HG02970 (cell line): ENCODE measurements around the gene SARNP.

Experiments used
- ATAC-seq: cut with Tn5 transposase; IDR thresholded peaks from one replicate; pipeline ENCODE4 v1.9.1; 2021; ENCODE audit warnings: mild to moderate bottlenecking, moderate library complexity, moderate number of reproducible peaks; ENCODE audit not compliant: unreplicated experiment, low FRiP score

SARNP gene

DNA sequence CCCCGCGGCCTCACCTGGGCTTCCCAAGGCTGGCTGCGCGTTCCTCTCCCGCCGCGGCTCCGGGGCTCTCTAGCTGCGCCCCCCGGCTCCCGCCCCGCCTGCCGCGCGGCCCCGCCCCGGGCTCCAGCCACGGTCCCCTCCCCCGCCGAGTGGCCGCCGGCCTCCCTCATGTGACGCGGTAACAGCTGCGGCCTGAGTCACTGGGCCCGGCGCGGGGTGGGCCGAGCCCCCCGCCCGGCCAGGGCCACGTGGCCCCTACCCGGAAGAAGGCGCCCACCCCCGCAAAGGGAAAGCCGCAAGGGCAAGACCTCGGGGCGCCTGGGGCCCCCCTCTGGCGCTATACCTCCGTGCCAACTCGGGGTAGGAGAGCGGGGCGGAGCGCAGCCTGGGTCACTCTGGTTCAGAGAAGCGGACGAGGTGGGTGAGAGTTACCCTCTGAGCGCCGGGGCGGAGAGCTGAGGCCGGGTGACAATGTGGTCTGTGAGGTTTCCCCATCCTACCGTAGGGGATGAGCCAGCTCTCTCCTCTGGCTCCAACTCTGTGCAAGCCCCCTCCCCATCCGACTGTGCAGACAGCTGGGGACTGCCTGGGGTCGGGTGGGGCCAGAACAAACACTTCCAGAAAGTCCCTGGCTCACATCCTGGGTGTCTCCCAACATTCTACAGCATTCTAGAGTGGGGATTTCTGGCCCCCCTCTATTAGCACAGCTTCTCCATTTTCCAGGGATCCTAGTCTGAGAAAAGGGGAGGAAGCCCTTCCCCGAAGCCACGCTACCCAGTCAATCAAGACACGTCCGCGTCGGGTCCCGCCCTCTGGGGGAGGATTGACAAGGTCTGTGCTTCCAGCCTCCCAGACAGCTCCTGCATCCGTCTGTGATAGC is 88.3 kb downstream of the SARNP start, which contains the start of gene CD63:
Gene CD63, minus strand, starts transcription at position 71 of the 880 bp plus-strand sequence. CDS start 668 bp downstream, outside the sequence.
- peak; percentile 72 for ATAC-seq

DNA sequence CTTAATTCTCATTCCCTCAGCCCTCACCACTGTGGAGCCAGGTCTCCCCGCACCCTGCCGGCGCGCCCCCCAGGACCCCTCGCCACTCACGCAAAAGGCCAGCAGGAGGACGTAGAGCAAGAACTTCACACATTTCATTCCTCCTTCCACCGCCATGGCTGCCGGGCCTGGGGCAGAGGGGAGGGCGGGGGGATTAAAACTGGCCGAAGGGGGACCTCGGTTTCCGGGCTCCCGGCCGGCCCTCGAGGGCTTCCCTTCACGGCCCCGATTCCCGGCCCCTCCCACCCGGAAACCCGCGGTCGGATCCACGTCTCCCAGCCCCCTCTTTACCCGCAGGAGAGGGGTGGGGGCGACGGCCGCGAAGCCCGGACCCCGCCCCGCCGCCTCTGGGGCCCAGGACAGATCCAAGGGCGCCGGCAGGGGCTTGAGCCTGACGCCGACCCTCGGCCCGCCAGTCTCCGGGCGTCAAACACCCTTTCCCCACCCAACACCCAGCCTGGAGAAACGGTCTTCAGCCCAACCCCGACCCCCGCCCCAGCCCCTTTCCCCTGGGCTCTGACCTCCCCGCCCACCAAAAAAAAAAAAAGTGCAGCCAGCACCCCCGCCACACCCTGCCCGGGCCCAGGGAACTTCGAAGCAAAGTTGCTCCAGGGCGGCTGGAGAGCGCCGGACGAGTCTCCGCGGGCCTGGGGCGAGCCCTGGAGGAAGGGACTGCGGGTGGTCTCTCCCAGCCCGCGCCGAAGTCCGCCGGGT is 89.2 kb downstream of the SARNP start:
- ATAC-seq: no peak

DNA sequence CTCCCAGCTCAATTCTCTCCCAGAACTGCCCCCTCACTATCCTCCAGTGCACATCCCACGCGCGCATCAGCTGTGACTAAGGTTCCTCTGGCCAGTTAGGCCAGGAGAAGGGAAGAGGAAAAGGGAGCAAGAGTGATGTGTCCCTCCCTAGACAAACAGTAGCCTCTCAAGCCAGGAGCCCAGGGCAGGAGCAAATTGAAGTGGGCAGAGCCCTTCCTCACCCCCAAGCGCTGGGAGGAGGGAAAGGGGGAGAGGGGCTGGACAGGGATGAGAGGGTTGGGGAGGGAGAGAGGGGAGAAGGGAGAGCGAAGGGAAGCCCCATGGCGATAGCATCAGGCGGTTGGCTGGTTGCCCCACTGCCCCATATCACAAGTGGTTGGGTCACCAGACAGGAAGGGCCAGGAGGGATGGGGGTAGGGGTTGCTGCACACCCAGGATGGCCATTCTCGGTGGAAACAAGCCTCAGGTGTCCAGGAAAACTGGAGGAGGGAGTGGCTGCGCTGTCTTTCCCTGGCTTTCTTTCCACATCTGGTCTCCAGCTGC is 89.8 kb downstream of the SARNP start:
- ATAC-seq: no peak

DNA sequence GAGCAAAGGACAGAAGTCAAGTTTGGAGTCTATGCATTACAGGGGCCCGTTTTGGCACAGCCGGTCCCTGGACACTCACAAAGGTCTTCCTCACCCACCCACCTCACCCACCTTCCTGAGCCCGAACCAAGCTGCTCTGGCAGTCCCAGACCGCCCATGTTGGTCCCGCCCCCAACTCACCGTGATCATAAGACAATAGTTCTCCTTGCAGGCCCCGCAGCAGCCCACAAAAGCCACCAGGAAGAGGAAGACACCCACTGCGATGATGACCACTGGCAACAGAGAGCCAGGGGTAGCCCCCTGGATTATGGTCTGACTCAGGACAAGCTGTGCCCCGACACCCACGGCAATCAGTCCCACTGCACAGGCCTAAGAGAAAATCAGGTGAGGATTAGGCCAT is 90.6 kb downstream of the SARNP start:
- no peak for ATAC-seq

DNA sequence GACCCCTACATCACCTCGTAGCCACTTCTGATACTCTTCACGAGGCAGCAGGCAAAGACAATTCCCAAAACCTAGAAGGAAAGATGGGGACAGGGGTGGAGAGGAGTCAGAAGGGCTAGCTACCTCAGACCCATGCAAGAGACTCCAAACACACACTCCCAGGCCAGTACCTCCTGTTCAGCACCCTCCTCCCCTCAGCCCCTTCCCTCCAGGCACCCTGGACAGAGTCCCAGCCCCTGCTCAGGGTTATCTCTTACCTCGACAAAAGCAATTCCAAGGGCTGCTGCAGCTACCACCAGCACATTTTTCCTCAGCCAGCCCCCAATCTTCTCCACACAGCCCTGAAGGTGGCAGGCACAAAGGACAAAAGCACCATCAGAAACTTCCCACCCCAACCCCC is 92.0 kb downstream of the SARNP start:
- no peak for ATAC-seq

DNA sequence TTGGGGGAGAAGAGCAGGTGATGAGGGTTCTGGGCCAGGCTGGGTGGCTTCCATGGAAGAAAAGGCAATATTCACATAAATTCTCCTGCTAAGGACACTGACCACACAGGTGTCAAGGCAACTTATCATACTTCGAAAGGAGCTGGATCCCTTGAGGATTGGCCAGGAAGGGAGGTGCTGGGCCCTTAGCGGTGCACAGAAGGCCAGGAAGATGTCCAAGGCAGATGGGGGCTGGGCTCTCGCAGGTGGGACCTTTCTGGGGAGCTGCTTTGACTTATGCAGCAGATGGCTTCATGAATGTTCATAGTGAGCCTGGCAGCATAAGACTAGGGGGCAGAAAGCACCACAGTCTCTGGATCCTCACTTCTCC is 92.6 kb downstream of the SARNP start:
- no peak for ATAC-seq

DNA sequence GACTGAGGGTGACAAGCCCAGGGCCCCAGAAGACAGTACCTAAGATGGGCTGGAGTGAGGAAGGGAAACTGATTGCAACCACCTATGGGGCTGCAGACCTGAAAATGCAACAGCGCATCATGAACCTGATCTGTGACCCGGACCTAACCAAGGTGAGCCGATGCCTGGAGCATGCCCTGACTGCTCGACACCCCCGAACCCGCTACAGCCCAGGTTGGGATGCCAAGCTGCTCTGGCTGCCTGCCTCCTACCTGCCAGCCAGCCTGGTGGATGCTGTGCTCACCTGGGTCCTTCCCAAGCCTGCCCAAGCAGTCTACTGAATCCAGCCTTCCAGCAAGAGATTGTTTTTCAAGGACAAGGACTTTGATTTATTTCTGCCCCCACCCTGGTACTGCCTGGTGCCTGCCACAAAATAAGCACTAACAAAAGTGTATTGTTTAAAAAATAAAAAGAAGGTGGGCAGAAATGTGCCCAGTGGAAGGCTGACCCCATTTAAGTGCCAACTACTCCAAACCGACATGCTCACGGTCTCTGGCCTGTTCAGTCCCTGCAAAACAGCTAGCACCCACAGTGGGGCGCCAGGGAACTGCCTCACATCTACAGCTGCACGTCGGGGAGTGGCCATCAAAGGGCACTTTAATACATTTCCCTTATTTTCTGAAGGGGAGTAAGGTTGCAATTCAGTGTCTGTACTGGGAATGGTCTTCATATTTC is 93.1 kb downstream of the SARNP start:
- ATAC-seq: no peak

DNA sequence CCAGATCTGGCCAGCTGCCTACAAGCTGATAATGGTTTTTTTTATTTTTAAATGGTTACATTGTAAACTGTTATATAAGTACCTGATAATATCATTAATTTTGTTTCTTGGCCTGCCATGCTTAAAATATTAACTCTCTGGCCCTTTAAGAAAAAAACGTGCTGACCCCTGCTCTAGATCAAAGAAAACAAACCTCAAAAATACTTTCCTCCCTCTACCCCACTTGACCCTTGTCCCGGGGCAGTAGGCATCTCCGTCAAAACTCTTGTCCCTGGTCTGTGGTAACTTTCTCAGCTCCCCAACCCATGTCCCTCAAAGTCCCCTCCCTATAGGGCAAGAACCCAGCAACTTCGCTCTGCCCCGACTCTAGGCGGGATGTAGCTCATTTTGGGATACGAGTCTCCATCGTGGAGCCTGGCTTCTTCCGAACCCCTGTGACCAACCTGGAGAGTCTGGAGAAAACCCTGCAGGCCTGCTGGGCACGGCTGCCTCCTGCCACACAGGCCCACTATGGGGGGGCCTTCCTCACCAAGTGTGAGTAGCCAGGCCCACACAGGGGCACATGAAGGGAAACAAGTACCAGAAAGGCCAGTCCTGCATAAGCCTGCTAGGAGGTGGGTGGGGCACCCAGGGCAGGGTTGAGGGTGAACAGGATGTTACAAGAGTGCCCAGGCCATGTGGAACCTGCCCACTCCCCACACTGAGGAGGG is 93.9 kb downstream of the SARNP start:
- no peak for ATAC-seq

DNA sequence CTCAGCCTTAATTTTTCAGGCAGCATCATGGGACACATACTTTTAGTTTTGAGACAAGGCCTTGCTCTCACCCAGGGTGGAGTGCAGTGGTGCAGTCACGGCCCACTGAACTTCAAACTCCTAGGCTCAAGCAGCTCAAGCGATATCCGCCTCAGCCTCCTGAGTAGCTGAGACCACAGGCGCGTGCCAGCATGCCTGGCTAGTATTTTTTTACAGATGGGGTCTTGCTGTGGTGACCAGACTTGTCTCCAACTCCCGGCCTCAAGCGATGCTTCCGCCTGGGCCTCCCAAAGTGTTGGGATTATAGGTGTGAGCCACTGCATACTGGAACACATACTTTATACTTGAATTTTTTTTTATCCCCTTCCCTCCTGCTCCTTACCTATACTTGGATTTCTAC is 94.6 kb downstream of the SARNP start:
- no peak for ATAC-seq

DNA sequence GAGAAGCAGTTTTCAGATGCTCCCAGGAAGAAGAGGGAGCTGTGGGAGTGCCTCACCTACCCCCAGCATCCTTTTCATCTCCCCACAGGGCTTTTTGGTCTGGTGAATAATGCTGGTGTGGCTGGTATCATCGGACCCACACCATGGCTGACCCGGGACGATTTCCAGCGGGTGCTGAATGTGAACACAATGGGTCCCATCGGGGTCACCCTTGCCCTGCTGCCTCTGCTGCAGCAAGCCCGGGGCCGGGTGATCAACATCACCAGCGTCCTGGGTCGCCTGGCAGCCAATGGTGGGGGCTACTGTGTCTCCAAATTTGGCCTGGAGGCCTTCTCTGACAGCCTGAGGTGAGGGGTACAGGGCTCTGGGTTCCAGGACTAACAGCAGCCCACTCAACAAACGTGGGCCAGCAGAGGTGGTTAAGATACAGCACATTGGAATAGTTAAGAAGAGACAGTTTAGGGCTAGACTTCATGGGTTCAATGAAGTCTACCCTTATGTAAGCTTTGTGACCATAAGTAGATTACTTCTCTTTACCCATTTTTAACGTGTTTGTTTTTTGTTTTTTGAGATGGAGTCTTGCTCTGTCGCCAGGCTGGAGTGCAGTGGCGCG is 95.8 kb downstream of the SARNP start:
- no peak for ATAC-seq

DNA sequence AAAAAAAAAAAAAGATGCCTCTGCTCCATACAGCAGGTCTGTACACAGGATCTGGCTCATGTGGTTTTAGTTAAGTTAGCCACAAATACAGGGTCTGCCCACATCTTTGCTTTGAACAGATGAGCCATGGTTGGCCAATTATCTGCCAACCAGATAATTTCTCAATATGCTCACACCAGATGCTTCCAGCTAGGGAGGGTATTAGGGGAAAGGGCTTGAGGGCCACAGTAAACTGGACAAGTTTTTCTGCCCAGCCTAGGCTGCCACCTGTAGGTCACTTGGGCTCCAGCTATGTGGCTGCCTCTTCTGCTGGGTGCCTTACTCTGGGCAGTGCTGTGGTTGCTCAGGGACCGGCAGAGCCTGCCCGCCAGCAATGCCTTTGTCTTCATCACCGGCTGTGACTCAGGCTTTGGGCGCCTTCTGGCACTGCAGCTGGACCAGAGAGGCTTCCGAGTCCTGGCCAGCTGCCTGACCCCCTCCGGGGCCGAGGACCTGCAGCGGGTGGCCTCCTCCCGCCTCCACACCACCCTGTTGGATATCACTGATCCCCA is 96.6 kb downstream of the SARNP start:
- no peak for ATAC-seq

DNA sequence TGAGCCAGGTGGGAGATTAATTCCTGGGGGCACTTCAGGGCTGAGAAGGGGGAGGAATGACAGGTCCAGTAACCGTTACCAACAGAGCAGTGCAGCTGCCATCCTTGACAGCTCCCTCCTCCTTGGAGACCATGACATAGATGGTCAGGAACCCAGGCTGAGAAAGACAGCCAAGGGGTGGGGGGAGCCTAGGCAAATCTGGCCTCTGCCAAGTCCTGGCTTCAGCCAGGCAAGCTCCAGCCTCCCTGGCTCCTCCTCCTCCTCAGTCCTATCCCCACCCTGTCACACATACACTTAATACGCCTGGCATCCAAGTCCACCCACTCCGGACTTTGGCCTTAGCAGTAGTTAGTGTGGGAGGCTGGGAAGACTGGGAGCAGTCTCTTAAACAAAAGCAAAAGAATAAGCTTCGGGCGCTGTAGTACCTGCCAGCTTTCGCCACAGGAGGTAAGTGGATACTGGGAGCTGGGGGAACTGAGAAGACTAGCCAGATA is 97.4 kb downstream of the SARNP start, which contains the start of gene RDH5:
Gene RDH5, plus strand, starts transcription at position 323 of the 494 bp plus-strand sequence. CDS start 792 bp downstream, outside the sequence.
- no peak for ATAC-seq

DNA sequence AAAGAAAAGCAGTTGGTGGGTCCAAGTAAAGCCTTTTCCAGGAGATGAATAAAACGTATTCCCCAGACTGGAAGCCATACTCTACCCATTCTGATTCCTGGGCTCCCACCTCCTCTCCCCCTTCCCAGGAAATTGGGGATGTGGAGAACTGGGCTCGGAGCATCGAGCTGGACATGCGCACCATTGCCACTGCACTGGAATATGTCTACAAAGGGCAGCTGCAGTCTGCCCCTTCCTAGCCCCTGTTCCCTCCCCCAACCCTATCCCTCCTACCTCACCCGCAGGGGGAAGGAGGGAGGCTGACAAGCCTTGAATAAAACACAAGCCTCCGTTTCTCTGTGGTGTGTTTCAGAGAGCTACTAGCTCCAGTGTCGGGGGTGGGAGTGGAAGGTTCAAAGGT is 98.2 kb downstream of the SARNP start:
- no peak for ATAC-seq

DNA sequence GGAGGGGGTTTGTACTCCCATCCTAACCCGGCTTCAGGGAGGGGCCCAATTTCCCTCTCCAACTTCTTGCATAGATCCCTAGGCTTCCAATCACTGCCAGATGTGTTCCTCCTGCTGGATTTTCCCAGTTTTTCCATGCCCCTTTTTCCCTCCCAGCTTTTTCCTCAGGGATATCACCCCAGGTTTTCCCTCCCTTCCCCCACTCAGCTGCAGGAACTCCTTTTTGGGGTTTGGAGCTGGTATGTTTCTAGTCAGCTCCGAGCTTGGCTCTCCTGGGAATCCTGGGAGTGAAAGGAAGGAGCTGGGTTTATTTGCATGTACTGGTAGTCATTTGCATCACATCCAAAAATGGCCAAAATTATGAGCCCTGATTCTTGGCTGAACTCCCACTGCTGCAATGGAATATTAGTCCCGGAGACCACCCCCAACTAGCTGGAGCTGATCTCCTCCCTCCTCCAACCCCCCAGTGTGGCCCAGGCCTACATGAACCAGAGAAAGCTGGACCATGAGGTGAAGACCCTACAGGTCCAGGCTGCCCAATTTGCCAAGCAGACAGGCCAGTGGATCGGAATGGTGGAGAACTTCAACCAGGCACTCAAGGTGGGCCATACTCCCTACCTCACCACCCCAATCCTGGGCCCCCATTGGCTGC is 98.8 kb downstream of the SARNP start:
- no peak for ATAC-seq

DNA sequence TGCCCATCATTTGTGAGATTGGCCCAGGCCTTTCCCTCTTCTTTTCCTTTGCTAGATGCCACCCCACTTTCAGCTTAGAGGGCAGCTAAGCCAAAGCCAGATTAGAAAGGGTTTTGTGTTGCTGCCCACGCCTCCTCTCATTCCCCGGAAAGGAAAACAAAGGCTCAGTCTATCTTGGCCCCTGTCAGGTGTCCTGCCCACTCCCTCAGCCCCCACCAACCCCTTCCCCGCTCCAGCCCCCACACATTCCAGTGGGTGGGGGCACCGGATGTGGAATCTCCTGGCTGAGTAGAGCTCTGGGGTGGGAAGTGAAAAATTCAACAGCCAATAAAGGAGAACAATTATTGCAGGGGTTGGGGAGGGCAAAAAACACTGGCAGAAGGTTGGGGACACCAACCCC is 99.5 kb downstream of the SARNP start:
- no peak for ATAC-seq

DNA sequence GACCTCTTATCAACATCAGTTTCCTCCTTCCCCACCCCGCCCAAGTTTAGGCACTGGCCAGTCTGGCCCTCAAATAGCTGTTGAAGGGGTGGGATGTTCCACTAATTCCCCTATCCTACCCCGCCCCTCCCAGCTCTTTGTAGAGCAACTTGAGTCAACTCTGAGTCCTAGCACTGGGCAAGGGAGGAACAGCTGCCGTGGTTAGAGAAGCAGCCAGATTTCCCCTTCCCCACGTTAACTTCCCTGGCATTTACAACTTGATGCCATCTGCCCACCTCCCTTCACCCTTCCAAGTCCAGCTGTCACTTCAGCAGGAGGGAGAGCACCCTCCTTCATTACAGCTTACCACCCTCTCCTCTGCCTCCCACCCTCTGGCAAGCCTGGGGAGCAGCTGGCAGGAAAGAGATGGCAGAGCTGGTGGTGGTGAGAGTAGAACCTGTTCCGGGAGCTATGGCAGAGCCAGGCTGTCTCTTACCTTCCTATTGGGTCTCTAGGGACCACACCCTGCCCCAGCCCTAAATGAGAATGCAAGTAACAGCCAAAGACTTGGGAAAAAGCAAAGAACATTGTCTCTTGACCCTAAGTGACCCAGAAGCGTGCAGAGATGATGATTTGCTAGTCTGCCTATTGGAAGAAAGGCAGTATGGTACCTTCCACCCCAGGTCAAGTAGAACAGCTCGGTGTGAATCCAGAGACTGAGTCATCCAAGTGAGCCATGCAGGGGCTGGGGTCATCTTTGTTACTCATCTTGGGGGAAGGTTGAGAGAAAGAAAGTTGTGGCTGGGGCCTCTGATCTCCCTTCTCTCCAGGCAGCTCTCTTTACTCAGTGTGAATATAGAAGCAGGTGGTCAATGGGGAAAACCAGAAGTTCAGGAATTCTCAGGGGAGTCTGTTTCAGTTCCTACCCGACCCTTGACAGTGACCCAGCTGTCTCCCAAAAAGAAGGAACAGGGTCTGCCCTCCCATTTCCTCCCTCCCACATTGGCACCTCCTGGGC is 100.2 kb downstream of the SARNP start:
- no peak for ATAC-seq

DNA sequence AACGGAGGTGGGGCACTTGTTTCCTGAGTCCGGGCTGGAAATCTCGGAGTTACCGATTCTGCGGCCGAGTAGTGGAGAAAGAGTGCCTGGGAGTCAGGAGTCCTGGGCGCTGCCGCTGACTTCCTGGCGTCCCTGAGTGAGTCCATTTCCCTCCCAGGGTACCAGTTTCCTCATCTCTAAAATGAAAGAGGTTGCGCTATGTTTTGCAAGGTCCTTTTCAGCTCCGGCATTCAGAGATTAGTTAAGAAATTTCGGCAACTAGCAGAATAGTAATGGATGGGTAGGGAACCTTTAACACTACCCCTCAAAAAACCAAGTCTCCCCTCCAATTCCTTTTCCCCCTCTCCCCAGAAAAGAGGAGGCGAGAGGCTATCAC is 101.0 kb downstream of the SARNP start:
- no peak for ATAC-seq
